C4-2B (cell line): ENCODE results near the gene TMEM38B.

ENCODE experiments used
- CTCF ChIP-seq: fragments of 450-650 bp; conservative IDR thresholded peaks from 2 replicates; pipeline ENCODE4 v1.5.1; 2017; ENCODE audit warnings: mild to moderate bottlenecking
- ZFX ChIP-seq: fragments of 450-650 bp; IDR thresholded peaks from 2 replicates; pipeline ENCODE4 v1.6.1; 2017

- TF ChIP-seq CTCF (no peak), ZFX (no peak)
These were observed 7.4 kb upstream of the TMEM38B start for GRCh38 chr9:105686936-105687335.
